Osteoblast (primary cell): ENCODE results near the gene RAB7A. TPM values are rescaled to one million over a fixed set of nuclear protein-coding genes. Genes with fewer than 3 reads are reported as not detected.

ENCODE experiments used
- DNase-seq: peaks from one replicate; pipeline ENCODE4 v3.0.0; 2011; ENCODE audit warnings: low spot score, mixed read lengths; ENCODE audit not compliant: insufficient read length; ENCODE audit errors: missing footprints
- H2AFZ ChIP-seq: 2 replicates; pipeline ENCODE4 v1.6.0; 2011; ENCODE audit warnings: mild to moderate bottlenecking, low read length
- H3K27ac ChIP-seq: 2 replicates; pipeline ENCODE4 v1.5.1; 2011; ENCODE audit warnings: mild to moderate bottlenecking, low read depth, low read length, moderate library complexity
- H3K27me3 ChIP-seq: 2 replicates; pipeline ENCODE4 v1.6.0; 2012; ENCODE audit warnings: mild to moderate bottlenecking, control low read depth, inconsistent platforms, low read length, moderate library complexity; ENCODE audit not compliant: insufficient read depth
- H3K36me3 ChIP-seq: 2 replicates; pipeline ENCODE4 v1.5.1; 2011; ENCODE audit warnings: mild to moderate bottlenecking, low read length, control low read depth, moderate library complexity; ENCODE audit not compliant: insufficient read depth
- H3K4me1 ChIP-seq: 2 replicates; pipeline ENCODE4 v1.5.1; 2011; ENCODE audit warnings: mild to moderate bottlenecking, low read length, control low read depth, moderate library complexity; ENCODE audit not compliant: insufficient read depth
- H3K4me2 ChIP-seq: 2 replicates; pipeline ENCODE4 v1.6.0; 2011; ENCODE audit warnings: mild to moderate bottlenecking, low read length; ENCODE audit not compliant: insufficient read depth
- H3K4me3 ChIP-seq: fragments of 200-600 bp; sonication (generic); 3 replicates; pipeline ENCODE4 v1.5.1; 2012; ENCODE audit warnings: mild to moderate bottlenecking, low read length, inconsistent platforms; ENCODE audit not compliant: insufficient read depth
- H3K79me2 ChIP-seq: 2 replicates; pipeline ENCODE4 v1.6.0; 2012; ENCODE audit warnings: mild to moderate bottlenecking, low read length, control low read depth, inconsistent platforms; ENCODE audit not compliant: insufficient read depth
- H3K9me3 ChIP-seq: 2 replicates; pipeline ENCODE4 v1.5.1; 2011; ENCODE audit warnings: low read depth, low read length, control low read depth
- H4K20me1 ChIP-seq: 2 replicates; pipeline ENCODE4 v1.6.0; 2012; ENCODE audit warnings: mild to moderate bottlenecking, low read length, control low read depth; ENCODE audit not compliant: insufficient read depth
- CTCF ChIP-seq: IDR thresholded peaks from 2 replicates; pipeline ENCODE4 v1.5.1; 2011; ENCODE audit warnings: mild to moderate bottlenecking, low read depth, low read length, moderate library complexity; ENCODE audit errors: extremely low read depth
- total RNA-seq: library from RNA; depleted of rRNA; stranded (reverse); fragments of >200 nt; gene quantifications from 2 replicates; pipeline ENCODE4 v1.2.3, GENCODE V29; 2012

RAB7A gene
- total RNA-seq, 1 donor, result 86.1 TPM

- no peak for TF ChIP-seq CTCF
Measured at GRCh38 chr3:128701342-128702212, 24.4 kb upstream of the RAB7A start.

GRCh38 chr3:128702391-128702790 lies 23.6 kb upstream of the RAB7A start:
- Histone ChIP-seq H3K9me3 (no peaks in the 10 kb centered on the region), H3K4me3 (no peak overlapping the region), H3K4me1 (no peaks in the 10 kb centered on the region), H2AFZ (no peak overlapping the region), H3K27ac (no peak overlapping the region), H3K4me2 (no peak overlapping the region), H3K27me3 (no peaks in the 10 kb centered on the region), H4K20me1 (no peaks in the 10 kb centered on the region), H3K79me2 (no peaks in the 10 kb centered on the region), H3K36me3 (no peaks in the 10 kb centered on the region)
- DNase-seq, result no peak
- no peak for TF ChIP-seq CTCF

More at GRCh38 chr3:128701342-128702212, 24.4 kb upstream of the RAB7A start:
- H3K9me3 ChIP-seq, result no peaks in the 10 kb centered on the region
- no peaks in the 10 kb centered on the region for H3K36me3 ChIP-seq
- H4K20me1 ChIP-seq, result no peaks in the 10 kb centered on the region
- no peak overlapping the region for H3K27ac ChIP-seq
- no peak overlapping the region for H3K4me2 ChIP-seq
- H3K79me2 ChIP-seq, result no peaks in the 10 kb centered on the region
- no peak overlapping the region for H2AFZ ChIP-seq
- no peaks in the 10 kb centered on the region for H3K4me1 ChIP-seq
- DNase-seq, result no peak
- no peaks in the 10 kb centered on the region for H3K27me3 ChIP-seq
- H3K4me3 ChIP-seq, result no peak overlapping the region

GRCh38 chr3:128703561-128703960 lies 22.4 kb upstream of the RAB7A start:
- Histone ChIP-seq H3K79me2 (no peaks in the 10 kb centered on the region), H3K27ac (no peak overlapping the region), H4K20me1 (no peaks in the 10 kb centered on the region), H3K4me3 (no peak overlapping the region), H3K27me3 (no peaks in the 10 kb centered on the region), H3K9me3 (no peaks in the 10 kb centered on the region), H3K4me1 (no peaks in the 10 kb centered on the region), H2AFZ (no peak overlapping the region), H3K36me3 (no peaks in the 10 kb centered on the region), H3K4me2 (no peak overlapping the region)
- DNase-seq, result no peak
- TF ChIP-seq CTCF, result no peak

DNA sequence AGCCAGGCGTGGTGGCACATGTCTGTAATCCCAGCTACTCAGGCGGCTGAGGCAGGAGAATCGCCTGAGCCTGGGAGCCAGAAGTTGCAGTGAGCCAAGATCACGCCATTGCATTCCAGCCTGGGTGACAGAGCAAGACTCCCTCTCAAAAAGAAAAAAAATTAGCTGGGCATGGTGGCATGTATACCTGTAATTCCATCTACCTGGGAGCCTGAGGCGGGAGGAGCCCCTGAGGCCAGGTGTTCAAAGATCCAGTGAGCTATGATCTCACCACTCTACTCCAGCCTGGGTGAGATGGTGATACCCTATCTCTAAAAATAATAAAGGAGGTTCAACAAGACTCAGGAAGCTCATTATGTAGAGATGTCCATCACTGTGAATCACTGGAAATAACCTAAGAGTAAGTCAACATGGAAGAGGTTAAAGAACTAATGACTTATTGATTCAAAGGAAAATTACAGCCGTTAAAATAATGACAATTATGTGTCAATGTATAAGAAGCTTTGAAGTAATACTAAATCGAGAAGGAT lies 19.8 kb upstream of the RAB7A start:
- Histone ChIP-seq H3K36me3 (no peaks in the 10 kb centered on the region), H4K20me1 (no peaks in the 10 kb centered on the region), H2AFZ (no peak overlapping the region), H3K27me3 (no peaks in the 10 kb centered on the region), H3K4me1 (no peaks in the 10 kb centered on the region), H3K9me3 (no peaks in the 10 kb centered on the region), H3K4me2 (no peak overlapping the region), H3K79me2 (no peaks in the 10 kb centered on the region), H3K27ac (no peak overlapping the region), H3K4me3 (no peak overlapping the region)
- no peak for DNase-seq
- no peak for TF ChIP-seq CTCF
